Effector memory CD8-positive, alpha-beta T cell (primary cell): ENCODE measurements around the gene MRPL41.
A peak's percentile ranks its signal among the peaks of the same experiment; 100 is the strongest.

Experiments
- ATAC-seq: fragments of 150-1000 bp; cut with Tn5 transposase; replicated peaks from 2 replicates; pipeline ENCODE4 v1.10.0; 2021; ENCODE audit warnings: mild to moderate bottlenecking, moderate library complexity
- DNase-seq, 3 experiments: peaks; one replicate each; pipeline ENCODE4 v3.0.0; 2021
- H3K27ac Mint-ChIP-seq, 2 donors: one replicate each; pipeline ENCODE4 v1.8.0; 2022; ENCODE audit warnings: mild to moderate bottlenecking in 2 of 2, mixed read lengths in 2 of 2, moderate library complexity in 2 of 2
- H3K27me3 Mint-ChIP-seq, 2 donors: one replicate each; pipeline ENCODE4 v1.8.0; 2022; ENCODE audit warnings: mixed read lengths in 2 of 2
- H3K36me3 Mint-ChIP-seq: one replicate; pipeline ENCODE4 v1.8.0; 2022; ENCODE audit warnings: mild to moderate bottlenecking, moderate library complexity, mixed read lengths; ENCODE audit not compliant: insufficient read depth
- H3K4me1 Mint-ChIP-seq, 2 donors: one replicate each; pipeline ENCODE4 v1.8.0; 2022; ENCODE audit warnings: low read depth in 2 of 2, mixed read lengths in 2 of 2
- H3K4me3 Mint-ChIP-seq, 2 donors: one replicate each; pipeline ENCODE4 v1.8.0; 2022; ENCODE audit warnings: mild to moderate bottlenecking in 2 of 2, mixed read lengths in 2 of 2, moderate library complexity in 2 of 2
- H3K9me3 Mint-ChIP-seq, 2 donors: one replicate each; pipeline ENCODE4 v1.8.0; 2022; ENCODE audit warnings: mixed read lengths in 2 of 2

The MRPL41 gene

GRCh38 chr9:137575364-137575715, 23.7 kb downstream of the MRPL41 start:
- peaks cover 40% of the 10 kb centered on the region for H3K36me3 Mint-ChIP-seq

GRCh38 chr9:137575716-137576411, 24.2 kb downstream of the MRPL41 start:
- no peak for DNase-seq
- peaks cover 23 to 25% of the 10 kb centered on the region in 2 donors for H3K4me1 Mint-ChIP-seq
- H3K27ac Mint-ChIP-seq = peak overlapping the region; percentile 42 to 67
- no peaks in the 10 kb centered on the region for H3K27me3 Mint-ChIP-seq
- H3K4me3 Mint-ChIP-seq = peak overlapping the region; percentile 56 to 59
- H3K9me3 Mint-ChIP-seq = no peaks in the 10 kb centered on the region
- peaks cover 41% of the 10 kb centered on the region for H3K36me3 Mint-ChIP-seq
- ATAC-seq = peak; percentile 11

More at GRCh38 chr9:137575364-137575715, 23.7 kb downstream of the MRPL41 start:
- Mint-ChIP-seq H3K27me3 (no peaks in the 10 kb centered on the region), H3K9me3 (no peaks in the 10 kb centered on the region), H3K27ac (peak overlapping the region; percentile 42 to 67), H3K4me1 (peaks cover 25 to 30% of the 10 kb centered on the region in 2 donors), H3K4me3 (peak overlapping the region in 1 of 2 donors; percentile 56)
- ATAC-seq = no peak
- DNase-seq = no peak

GRCh38 chr9:137578518-137579258, 27.0 kb downstream of the MRPL41 start, which contains the start of gene DPH7:
TSS of gene DPH7 (minus strand) at chr9:137578925. CDS start at chr9:137578777, 148 bp downstream.
- peak within 1 kb of the TSS; percentile 73 to 76 for H3K4me3 Mint-ChIP-seq
- peaks cover 26% of the 10 kb centered on the region for H3K36me3 Mint-ChIP-seq
- ATAC-seq = peak; percentile 97
- H3K27me3 Mint-ChIP-seq = no peaks in the 10 kb centered on the region
- DNase-seq = peak; percentile 94 to 98 (median 97)
- peak within 1 kb of the TSS; percentile 54 to 68 for H3K27ac Mint-ChIP-seq
- H3K9me3 Mint-ChIP-seq = no peaks in the 10 kb centered on the region
- peaks cover 23 to 26% of the 10 kb centered on the region in 2 donors for H3K4me1 Mint-ChIP-seq

GRCh38 chr9:137579259-137579604, 27.6 kb downstream of the MRPL41 start:
- H3K9me3 Mint-ChIP-seq = no peaks in the 10 kb centered on the region
- peak overlapping the region in 1 of 2 donors; percentile 68 for H3K27ac Mint-ChIP-seq
- no peaks in the 10 kb centered on the region for H3K27me3 Mint-ChIP-seq
- H3K4me3 Mint-ChIP-seq = peak overlapping the region; percentile 73 to 76
- H3K4me1 Mint-ChIP-seq = peaks cover 23 to 26% of the 10 kb centered on the region in 2 donors
- no peak for DNase-seq
- ATAC-seq = no peak
- H3K36me3 Mint-ChIP-seq = peaks cover 20% of the 10 kb centered on the region

GRCh38 chr9:137580209-137580953, 28.7 kb downstream of the MRPL41 start:
- H3K9me3 Mint-ChIP-seq = no peaks in the 10 kb centered on the region
- ATAC-seq = no peak
- H3K4me1 Mint-ChIP-seq = peaks cover 20 to 21% of the 10 kb centered on the region in 2 donors
- no peak overlapping the region for H3K4me3 Mint-ChIP-seq
- no peak for DNase-seq
- no peak overlapping the region for H3K27ac Mint-ChIP-seq
- no peaks in the 10 kb centered on the region for H3K27me3 Mint-ChIP-seq
- peaks cover 11% of the 10 kb centered on the region for H3K36me3 Mint-ChIP-seq

GRCh38 chr9:137580954-137581322, 29.3 kb downstream of the MRPL41 start:
- peaks cover 15% of the 10 kb centered on the region in 2 donors for H3K4me1 Mint-ChIP-seq
- peaks cover 7% of the 10 kb centered on the region for H3K36me3 Mint-ChIP-seq
- H3K27ac Mint-ChIP-seq = no peak overlapping the region
- H3K4me3 Mint-ChIP-seq = no peak overlapping the region
- H3K9me3 Mint-ChIP-seq = no peaks in the 10 kb centered on the region
- no peaks in the 10 kb centered on the region for H3K27me3 Mint-ChIP-seq
- DNase-seq (no peak), ATAC-seq (no peak)

GRCh38 chr9:137581361-137582285, 29.9 kb downstream of the MRPL41 start:
- no peaks in the 10 kb centered on the region for H3K27me3 Mint-ChIP-seq
- H3K27ac Mint-ChIP-seq = no peak overlapping the region
- ATAC-seq = no peak

GRCh38 chr9:137582286-137582860, 30.7 kb downstream of the MRPL41 start:
- Mint-ChIP-seq H3K27me3 (no peaks in the 10 kb centered on the region), H3K36me3 (peaks cover 3% of the 10 kb centered on the region), H3K9me3 (no peaks in the 10 kb centered on the region), H3K4me1 (peaks cover 4 to 11% of the 10 kb centered on the region in 2 donors), H3K4me3 (no peak overlapping the region), H3K27ac (no peak overlapping the region)
- no peak for DNase-seq
- no peak for ATAC-seq

More at GRCh38 chr9:137581361-137582285, 29.9 kb downstream of the MRPL41 start:
- no peaks in the 10 kb centered on the region for H3K9me3 Mint-ChIP-seq
- peaks cover 3% of the 10 kb centered on the region for H3K36me3 Mint-ChIP-seq
- no peak for DNase-seq
- H3K4me1 Mint-ChIP-seq = peaks cover 9 to 11% of the 10 kb centered on the region in 2 donors
- H3K4me3 Mint-ChIP-seq = no peak overlapping the region

GRCh38 chr9:137583347-137583746, 31.7 kb downstream of the MRPL41 start:
- no peak for DNase-seq
- ATAC-seq = no peak
- Mint-ChIP-seq H3K36me3 (peaks cover 3% of the 10 kb centered on the region), H3K9me3 (no peaks in the 10 kb centered on the region), H3K27ac (peak overlapping the region in 1 of 2 donors; percentile 55), H3K4me3 (no peak overlapping the region), H3K4me1 (peaks cover 0 to 11% of the 10 kb centered on the region in 2 donors), H3K27me3 (no peaks in the 10 kb centered on the region)

- Mint-ChIP-seq H3K36me3 (peaks cover 3% of the 10 kb centered on the region), H3K9me3 (no peaks in the 10 kb centered on the region), H3K4me3 (no peak overlapping the region), H3K27me3 (no peaks in the 10 kb centered on the region), H3K4me1 (peaks cover 0 to 11% of the 10 kb centered on the region in 2 donors), H3K27ac (peak overlapping the region in 1 of 2 donors; percentile 55)
- ATAC-seq (no peak), DNase-seq (no peak)
Measured at GRCh38 chr9:137583957-137584356, 32.3 kb downstream of the MRPL41 start.

- H3K27me3 Mint-ChIP-seq = no peaks in the 10 kb centered on the region
- no peak overlapping the region for H3K4me3 Mint-ChIP-seq
- H3K9me3 Mint-ChIP-seq = no peaks in the 10 kb centered on the region
- H3K36me3 Mint-ChIP-seq = peaks cover 10% of the 10 kb centered on the region
- H3K27ac Mint-ChIP-seq = no peak overlapping the region
- ATAC-seq = no peak
- H3K4me1 Mint-ChIP-seq = peaks cover 4 to 16% of the 10 kb centered on the region in 2 donors
- no peak for DNase-seq
Measured at GRCh38 chr9:137586854-137587253, 35.2 kb downstream of the MRPL41 start.

GRCh38 chr9:137588311-137588710, 36.6 kb downstream of the MRPL41 start:
- no peak for ATAC-seq
- H3K4me3 Mint-ChIP-seq = peak overlapping the region; percentile 53 to 80
- no peak for DNase-seq
- H3K36me3 Mint-ChIP-seq = peaks cover 10% of the 10 kb centered on the region
- H3K27ac Mint-ChIP-seq = no peak overlapping the region
- no peaks in the 10 kb centered on the region for H3K27me3 Mint-ChIP-seq
- peaks cover 4 to 16% of the 10 kb centered on the region in 2 donors for H3K4me1 Mint-ChIP-seq
- no peaks in the 10 kb centered on the region for H3K9me3 Mint-ChIP-seq
